Uterus (tissue), 2 donors: ENCODE data around the gene TSC22D2.

Experiments used
- CTCF ChIP-seq, 4 experiments: fragments of 200-600 bp in 2 of 4; fragments of 450-650 bp in 2 of 4; sonication (generic) in 2 of 4; IDR thresholded peaks; one replicate each; pipeline ENCODE4 v1.5.1; 2016 to 2019; ENCODE audit warnings: antibody characterized with exemption in 4 of 4, mild to moderate bottlenecking in 2 of 4, moderate library complexity in 1 of 4
- POLR2A ChIP-seq, 2 donors: fragments of 450-650 bp; IDR thresholded peaks; one replicate each; pipeline ENCODE4 v1.6.1; 2016; ENCODE audit warnings: antibody characterized with exemption in 2 of 2, mild to moderate bottlenecking in 1 of 2, moderate library complexity in 1 of 2

- no peak for TF ChIP-seq CTCF (IDR thresholded peaks at IDR 0.05)
- TF ChIP-seq POLR2A (IDR thresholded peaks at IDR 0.05): no peak
Measured at GRCh38 chr3:150419076-150419868, 11.2 kb downstream of the TSC22D2 start.
